OCI-LY1 (cell line): Measurements from ENCODE around the gene EEF1B2.

Experiments used
- EZH2 ChIP-seq: fragments of 200-600 bp; sonication (generic), shearing (Covaris generic); IDR thresholded peaks from 2 replicates; pipeline ENCODE4 v1.8.0; 2017; ENCODE audit warnings: borderline replicate concordance, mixed run types, mild to moderate bottlenecking, antibody characterized with exemption, low read length, moderate library complexity, mixed read lengths
- TF ChIP-seq, protein P1 (sequence below): fragments of 200-600 bp; sonication (generic), shearing (Covaris generic); IDR thresholded peaks from 2 replicates; pipeline ENCODE4 v1.5.1; 2017; ENCODE audit warnings: mild to moderate bottlenecking, antibody characterized with exemption, low read length, moderate library complexity, mixed read lengths

DNA sequence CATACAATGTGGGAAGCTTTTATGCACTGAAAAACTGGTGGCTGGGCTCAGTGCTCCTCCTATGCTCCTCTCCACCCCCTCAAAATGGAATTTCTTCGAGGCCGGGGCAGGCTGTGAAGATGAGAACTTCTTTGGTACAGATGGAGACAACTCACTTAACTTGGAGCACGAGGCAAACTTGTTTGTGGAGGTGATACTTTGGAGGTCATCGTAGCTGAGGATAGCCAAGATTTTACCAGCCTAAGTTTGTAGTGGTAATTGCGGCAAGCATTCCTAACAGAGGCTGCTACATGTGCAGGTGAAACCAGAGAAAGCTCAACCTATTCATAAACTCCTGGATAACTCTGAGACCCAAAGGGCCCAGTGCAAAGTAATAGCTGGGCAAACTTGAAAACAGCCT lies 14.0 kb upstream of the EEF1B2 start:
- TF ChIP-seq, protein P1, sequence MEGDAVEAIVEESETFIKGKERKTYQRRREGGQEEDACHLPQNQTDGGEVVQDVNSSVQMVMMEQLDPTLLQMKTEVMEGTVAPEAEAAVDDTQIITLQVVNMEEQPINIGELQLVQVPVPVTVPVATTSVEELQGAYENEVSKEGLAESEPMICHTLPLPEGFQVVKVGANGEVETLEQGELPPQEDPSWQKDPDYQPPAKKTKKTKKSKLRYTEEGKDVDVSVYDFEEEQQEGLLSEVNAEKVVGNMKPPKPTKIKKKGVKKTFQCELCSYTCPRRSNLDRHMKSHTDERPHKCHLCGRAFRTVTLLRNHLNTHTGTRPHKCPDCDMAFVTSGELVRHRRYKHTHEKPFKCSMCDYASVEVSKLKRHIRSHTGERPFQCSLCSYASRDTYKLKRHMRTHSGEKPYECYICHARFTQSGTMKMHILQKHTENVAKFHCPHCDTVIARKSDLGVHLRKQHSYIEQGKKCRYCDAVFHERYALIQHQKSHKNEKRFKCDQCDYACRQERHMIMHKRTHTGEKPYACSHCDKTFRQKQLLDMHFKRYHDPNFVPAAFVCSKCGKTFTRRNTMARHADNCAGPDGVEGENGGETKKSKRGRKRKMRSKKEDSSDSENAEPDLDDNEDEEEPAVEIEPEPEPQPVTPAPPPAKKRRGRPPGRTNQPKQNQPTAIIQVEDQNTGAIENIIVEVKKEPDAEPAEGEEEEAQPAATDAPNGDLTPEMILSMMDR = no peak
- no peak for TF ChIP-seq EZH2
